ENCODE data around the gene FYN.

The FYN gene

GRCh38 chr6:111707773-111708172 lies 165.5 kb downstream of the FYN start:
- no peak for DNase-seq (ENCODE audit: low spot score)

DNA sequence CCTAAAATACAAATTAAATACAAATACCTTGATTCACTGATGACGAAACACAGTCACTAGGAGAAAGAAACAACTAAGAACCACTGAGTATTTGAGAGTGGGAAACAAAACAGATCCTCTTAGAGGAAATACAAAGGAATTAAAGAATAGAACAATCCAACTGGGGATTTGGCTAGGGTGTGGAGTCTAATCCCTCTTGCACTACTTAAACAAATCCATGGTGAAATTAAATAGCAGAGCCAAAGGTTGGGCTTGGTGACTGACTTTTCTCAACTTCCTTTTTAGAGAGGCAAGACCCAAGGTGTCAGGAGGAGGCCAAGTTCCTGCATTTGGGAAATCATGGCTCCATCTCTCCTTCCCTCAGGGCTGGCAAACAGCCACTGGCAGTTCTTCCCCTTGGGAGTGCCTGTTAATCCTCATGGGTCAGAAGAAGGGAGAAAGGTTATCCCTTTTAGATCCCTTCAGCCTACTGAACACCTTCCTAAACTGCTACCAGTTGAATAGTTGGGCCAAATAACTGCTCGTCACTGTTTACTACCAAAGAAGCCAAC lies 166.3 kb downstream of the FYN start:
- no peak for DNase-seq (ENCODE audit: low spot score)

DNA sequence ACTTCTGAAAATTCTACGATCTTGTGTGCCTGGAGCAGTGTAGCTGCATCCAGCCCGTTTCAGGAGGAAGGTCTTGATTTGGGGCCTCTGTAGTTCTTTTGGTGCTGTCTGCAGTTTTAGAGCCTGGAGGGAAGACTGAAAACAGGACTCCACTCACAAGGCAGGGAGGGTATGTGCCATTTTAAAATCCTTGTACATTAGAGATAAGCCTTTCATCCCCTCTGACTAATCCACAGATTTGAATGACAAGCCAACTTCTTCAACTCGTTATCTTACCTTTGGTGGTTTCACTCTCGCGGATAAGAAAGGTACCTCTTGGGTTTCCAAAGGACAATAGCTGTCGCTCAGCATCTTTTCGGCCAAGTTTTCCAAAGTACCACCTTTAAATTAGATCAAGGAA lies 169.5 kb downstream of the FYN start:
- no peak for DNase-seq (ENCODE audit: low spot score)

DNA sequence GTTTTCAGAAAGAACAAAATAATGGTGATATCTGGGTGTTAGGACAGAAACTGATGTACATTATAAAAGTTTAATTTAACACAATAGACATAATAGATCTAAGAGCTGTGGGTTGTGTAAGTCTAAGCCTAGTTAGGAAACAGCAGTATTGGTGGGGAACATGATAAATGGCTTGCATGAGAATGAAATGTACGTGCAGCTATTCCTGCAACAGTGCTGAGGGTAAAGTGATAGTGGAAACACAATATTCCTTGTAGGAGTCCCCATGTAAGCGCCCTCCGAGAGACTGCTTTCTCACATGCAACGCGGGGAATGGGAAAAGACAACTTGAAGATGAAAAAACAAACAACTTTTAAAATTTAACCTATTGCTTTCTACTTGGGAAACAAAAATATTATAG lies 171.0 kb downstream of the FYN start:
- no peak for DNase-seq (ENCODE audit: low spot score)

DNA sequence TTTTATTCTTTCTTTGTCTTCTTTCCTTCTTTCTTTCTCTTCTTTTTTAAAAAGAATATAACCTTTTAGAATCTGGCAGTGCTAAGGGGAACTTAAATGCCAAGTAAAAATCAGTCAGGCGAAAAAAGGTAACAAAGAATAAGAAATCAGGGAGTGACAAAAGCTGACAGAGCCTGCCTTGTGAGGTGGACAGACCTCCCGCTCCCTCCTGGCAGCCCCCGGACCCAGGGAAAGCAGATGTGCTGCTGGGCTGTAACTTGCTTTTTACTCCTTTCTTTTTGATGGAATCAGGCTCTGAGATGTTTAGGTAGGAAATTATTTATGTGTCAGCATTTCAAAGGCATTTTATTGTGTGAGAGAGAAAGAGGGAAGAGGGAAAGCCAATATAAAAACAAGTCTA lies 172.1 kb downstream of the FYN start:
- no peak for DNase-seq (ENCODE audit: low spot score)

GRCh38 chr6:111700135-111700690 lies 173.0 kb downstream of the FYN start:
- no peak for DNase-seq (ENCODE audit: low spot score)

DNA sequence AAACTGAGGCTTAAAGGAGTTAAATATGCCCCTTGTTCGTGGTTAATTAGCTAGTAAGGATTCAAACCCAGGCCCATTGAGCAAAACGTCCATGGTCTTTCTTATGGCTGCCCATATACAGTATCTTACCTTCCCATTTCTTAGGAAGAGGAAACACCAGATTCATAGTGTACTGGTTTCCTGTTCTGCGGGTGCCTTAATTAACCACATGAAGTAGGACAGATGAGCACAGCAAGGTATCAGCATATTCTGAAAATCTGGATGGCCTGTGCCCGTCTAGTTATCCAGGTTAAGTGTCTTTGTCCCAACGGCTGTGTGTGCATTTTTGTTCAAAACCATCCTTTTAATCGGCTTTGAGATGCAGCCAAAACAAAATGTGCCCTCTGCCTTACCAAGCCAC lies 174.1 kb downstream of the FYN start:
- DNase-seq (ENCODE audit: low spot score): no peak

GRCh38 chr6:111696814-111697213 lies 176.4 kb downstream of the FYN start:
- DNase-seq (ENCODE audit: low spot score): peak; percentile 51

DNA sequence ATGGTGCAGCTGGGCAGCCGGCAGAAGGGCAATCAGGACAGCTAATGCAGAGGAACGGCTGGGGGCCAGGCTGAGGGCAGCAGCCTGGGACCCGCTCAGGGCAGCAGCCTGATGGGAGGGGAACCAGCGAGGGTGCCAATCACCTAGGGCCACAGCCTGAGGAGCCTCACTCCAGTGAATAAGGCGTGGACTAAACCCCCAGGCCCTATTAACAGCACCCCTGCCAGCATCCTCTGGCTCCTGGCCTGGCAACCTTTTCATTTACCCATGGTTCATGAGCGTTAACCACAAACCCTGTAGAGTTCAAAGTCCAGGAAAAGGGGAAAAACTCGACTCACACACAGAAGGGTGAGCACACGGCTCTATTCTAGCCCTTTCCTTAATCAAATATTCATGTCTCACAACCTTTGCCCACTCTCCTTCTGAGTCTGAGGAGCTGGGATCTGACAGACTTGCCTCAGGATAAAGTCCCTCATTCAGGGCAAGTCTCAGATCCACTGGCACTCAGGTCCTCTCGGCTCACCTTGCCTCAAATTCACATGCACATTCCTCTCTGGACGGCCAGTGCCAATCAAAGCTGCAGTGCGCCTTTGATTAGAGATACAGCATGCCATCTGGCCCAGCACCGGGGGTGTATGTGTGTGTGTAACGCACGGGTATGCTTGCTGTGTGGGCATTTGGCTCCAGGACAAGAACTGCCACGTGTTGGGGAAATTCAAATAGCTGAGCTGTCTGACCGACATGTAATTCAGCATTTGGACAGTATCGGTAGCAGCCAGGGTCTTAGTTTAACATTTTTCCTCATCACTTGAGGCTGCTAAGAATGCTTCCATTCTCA lies 180.7 kb downstream of the FYN start:
- DNase-seq (ENCODE audit: low spot score): peak; percentile 94

- no peak for DNase-seq (ENCODE audit: low spot score)
Observed at GRCh38 chr6:111691345-111692225, 181.7 kb downstream of the FYN start.

DNA sequence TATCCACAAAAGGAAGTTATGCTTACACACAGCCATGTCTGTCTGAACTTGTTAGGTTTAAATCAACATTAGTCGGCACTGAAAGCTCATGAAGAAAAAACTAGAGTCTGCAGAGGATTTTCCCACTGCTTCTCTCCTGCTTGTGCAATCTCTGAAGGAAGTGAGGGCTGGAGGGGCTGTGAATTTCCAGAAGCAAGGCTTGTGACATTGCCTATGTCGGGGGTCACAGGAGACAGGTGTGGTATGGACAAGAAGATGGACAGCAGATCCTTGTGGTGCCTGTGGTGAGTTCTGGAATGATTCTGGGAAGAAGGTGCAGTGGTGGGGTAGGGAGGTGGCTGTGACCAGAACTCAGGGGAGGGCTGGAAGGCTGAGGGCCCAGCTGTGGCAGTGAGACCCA lies 183.3 kb downstream of the FYN start:
- no peak for DNase-seq (ENCODE audit: low spot score)

GRCh38 chr6:111689419-111689818 lies 183.8 kb downstream of the FYN start:
- DNase-seq (ENCODE audit: low spot score): no peak

- DNase-seq (ENCODE audit: low spot score): no peak
Observed at GRCh38 chr6:111688331-111688730, 184.9 kb downstream of the FYN start.

DNA sequence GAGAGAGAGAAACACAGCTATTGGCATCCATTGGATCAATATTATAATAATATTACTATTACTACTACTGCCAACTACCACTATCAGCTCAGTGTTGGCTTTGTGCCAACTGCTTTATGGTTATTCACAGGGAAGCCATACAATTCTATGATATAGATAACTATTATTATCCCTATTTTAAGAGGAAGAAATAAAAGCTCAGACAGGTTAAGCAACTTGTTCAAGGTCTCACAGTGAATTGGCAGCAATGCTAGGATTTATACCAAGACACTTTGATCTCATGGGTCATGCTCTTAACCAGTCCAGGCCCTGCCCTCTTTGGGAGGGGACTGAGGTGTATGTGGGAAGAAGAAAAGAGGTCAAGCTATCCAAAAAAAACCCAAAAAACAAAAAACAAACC lies 185.6 kb downstream of the FYN start:
- DNase-seq (ENCODE audit: low spot score): no peak

- no peak for DNase-seq (ENCODE audit: low spot score)
Observed at GRCh38 chr6:111686932-111687266, 186.4 kb downstream of the FYN start.

DNA sequence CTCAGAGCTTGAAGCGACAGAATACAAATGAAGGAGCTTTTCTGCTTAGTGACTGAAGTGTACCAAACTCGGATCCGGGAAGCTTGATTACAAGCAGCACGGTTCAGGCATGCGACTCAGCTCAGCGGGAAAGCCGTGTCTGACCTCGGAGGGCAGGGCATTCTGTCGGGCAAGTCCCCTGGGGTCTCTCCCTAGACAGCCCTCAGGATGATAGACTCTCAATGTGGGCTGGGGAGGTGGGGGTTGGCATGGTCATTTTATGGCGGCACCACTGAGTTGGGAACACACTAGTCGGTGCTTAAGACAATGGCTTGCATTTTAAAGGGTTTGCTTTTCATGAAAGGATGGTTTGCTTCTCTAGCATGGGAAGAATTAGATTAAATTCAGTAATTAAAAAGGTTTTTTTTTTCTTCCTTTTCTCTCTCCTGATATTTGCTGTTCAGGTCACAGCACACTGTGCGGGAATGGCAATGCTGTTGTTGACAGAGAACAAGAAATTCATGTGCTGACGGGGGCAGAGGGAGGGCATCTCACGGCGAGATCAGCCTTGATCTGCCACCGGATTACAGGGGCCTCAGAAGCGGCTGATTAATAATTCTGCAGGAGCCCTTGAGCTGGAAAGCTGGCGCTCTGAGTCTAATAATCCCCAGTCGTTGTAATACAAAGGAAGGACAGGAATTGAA lies 186.9 kb downstream of the FYN start:
- no peak for DNase-seq (ENCODE audit: low spot score)

- DNase-seq (ENCODE audit: low spot score): peak; percentile 62
Observed at GRCh38 chr6:111685526-111685925, 187.7 kb downstream of the FYN start.

GRCh38 chr6:111685058-111685457 lies 188.2 kb downstream of the FYN start:
- DNase-seq (ENCODE audit: low spot score): no peak

- no peak for DNase-seq (ENCODE audit: low spot score)
Observed at GRCh38 chr6:111683749-111684267, 189.4 kb downstream of the FYN start.

DNA sequence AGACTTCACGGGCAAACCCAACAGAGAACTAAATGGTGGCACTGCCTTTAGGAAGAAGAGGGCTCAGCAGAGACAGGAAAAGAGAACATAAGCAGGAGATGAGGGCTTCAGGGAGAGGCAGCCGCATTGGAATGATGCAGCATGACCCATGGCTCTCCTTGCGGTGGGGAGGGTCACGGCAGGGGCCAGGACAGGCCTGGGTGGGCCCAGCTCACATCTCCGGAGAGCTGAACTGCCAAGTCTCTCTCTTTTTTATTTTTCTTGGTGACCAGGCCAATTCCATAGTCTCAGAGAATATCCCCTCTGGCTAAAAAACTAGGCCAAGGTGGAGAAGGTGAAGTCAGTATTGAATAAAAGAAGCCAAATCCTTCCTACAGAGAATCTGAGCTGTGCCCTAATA lies 190.1 kb downstream of the FYN start:
- no peak for DNase-seq (ENCODE audit: low spot score)

- no peak for DNase-seq (ENCODE audit: low spot score)
Observed at GRCh38 chr6:111681860-111682259, 191.4 kb downstream of the FYN start.
